Stimulated activated CD4-positive, alpha-beta T cell treated with anti-CD3 and anti-CD28 coated beads, Interleukin-2, amount 100 ng/mL, for 4 hours (primary cell): ENCODE measurements around the gene CTR9.

Experiments
- DNase-seq: peaks from one replicate; pipeline ENCODE4 v3.0.0-alpha.2; 2020; ENCODE audit warnings: low read depth

The CTR9 gene

GRCh38 chr11:10750838-10751580 lies at the start of gene CTR9:
TSS of gene CTR9 (plus strand) at chr11:10751246. CDS start at chr11:10751413, 167 bp downstream.
- peak; percentile 80 for DNase-seq

- DNase-seq = no peak
Measured at GRCh38 chr11:10701982-10702381, 49.1 kb upstream of the CTR9 start.

GRCh38 chr11:10708131-10708530 lies 42.9 kb upstream of the CTR9 start:
- DNase-seq = no peak

- DNase-seq = no peak
Measured at GRCh38 chr11:10709299-10710086, 41.6 kb upstream of the CTR9 start.

GRCh38 chr11:10715571-10715970 lies 35.5 kb upstream of the CTR9 start:
- no peak for DNase-seq

- no peak for DNase-seq
Measured at GRCh38 chr11:10716122-10716521, 34.9 kb upstream of the CTR9 start.

GRCh38 chr11:10716543-10717259 lies 34.3 kb upstream of the CTR9 start:
- DNase-seq = no peak

GRCh38 chr11:10719616-10720015 lies 31.4 kb upstream of the CTR9 start:
- no peak for DNase-seq

GRCh38 chr11:10720881-10721376 lies 30.1 kb upstream of the CTR9 start:
- no peak for DNase-seq

- DNase-seq = no peak
Measured at GRCh38 chr11:10722307-10722706, 28.7 kb upstream of the CTR9 start.

GRCh38 chr11:10725114-10725906 lies 25.7 kb upstream of the CTR9 start:
- no peak for DNase-seq

- no peak for DNase-seq
Measured at GRCh38 chr11:10725907-10726253, 25.2 kb upstream of the CTR9 start.

GRCh38 chr11:10727146-10727851 lies 23.7 kb upstream of the CTR9 start:
- no peak for DNase-seq

- no peak for DNase-seq
Measured at GRCh38 chr11:10728154-10728553, 22.9 kb upstream of the CTR9 start.

- DNase-seq = no peak
Measured at GRCh38 chr11:10728789-10729472, 22.1 kb upstream of the CTR9 start.

- no peak for DNase-seq
Measured at GRCh38 chr11:10730151-10730550, 20.9 kb upstream of the CTR9 start.

- no peak for DNase-seq
Measured at GRCh38 chr11:10731064-10731680, 19.9 kb upstream of the CTR9 start.

GRCh38 chr11:10735481-10736475 lies 15.3 kb upstream of the CTR9 start:
- peak; percentile 77 for DNase-seq
